GM12875 (cell line): ENCODE measurements around the gene SPRED2.

ENCODE experiments used
- H3K4me3 ChIP-seq: one replicate; pipeline ENCODE4 v1.5.1; 2011; ENCODE audit warnings: low read depth, low read length, control low read depth
- TF ChIP-seq, protein P1 (sequence below): IDR thresholded peaks from 2 replicates; pipeline ENCODE4 v1.5.1; 2011; ENCODE audit warnings: low read depth, mild to moderate bottlenecking, control low read depth, inconsistent platforms, low read length, moderate library complexity, borderline replicate concordance; ENCODE audit not compliant: insufficient read depth

The SPRED2 gene

DNA sequence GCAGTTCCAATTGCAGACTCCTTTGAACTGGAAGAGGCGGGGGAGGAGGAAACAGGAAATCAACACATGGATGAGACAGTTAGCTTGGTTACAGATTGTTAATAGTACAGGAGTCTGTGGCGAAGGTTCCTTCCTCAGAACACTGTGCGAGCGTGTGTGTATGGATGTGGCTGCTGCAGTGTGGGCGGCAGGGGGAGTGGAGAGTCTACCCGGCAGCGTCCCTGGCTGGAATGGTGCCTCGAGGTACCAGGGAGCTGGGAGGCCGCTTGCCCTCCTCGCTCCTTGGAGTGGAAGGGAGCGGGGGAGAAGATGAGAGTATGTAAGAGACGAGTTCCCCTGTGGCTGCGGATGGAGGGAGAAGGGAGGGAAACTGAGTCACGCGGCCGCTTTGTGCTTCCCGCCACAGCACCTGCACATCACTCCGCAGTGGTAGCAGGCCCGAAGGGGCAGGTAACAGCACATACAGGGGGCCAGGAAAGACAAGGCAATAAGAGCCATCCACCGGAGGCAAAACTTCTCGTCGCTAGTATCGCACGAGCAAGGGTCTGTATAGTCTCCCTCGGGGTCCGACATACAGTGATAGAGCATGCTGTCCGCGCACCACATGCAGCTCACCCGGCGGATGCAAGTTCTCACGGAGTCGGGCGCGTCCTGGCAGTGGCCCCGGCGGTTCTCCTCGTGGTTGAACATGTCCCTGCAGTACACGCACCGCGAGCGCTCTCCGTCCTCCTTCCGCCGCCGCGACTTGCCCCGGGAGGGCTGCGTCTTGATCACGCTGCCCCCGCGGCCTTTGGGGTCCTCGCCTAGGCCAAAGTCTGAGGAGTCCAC, 119.1 kb downstream of the SPRED2 start:
- TF ChIP-seq, protein P1, sequence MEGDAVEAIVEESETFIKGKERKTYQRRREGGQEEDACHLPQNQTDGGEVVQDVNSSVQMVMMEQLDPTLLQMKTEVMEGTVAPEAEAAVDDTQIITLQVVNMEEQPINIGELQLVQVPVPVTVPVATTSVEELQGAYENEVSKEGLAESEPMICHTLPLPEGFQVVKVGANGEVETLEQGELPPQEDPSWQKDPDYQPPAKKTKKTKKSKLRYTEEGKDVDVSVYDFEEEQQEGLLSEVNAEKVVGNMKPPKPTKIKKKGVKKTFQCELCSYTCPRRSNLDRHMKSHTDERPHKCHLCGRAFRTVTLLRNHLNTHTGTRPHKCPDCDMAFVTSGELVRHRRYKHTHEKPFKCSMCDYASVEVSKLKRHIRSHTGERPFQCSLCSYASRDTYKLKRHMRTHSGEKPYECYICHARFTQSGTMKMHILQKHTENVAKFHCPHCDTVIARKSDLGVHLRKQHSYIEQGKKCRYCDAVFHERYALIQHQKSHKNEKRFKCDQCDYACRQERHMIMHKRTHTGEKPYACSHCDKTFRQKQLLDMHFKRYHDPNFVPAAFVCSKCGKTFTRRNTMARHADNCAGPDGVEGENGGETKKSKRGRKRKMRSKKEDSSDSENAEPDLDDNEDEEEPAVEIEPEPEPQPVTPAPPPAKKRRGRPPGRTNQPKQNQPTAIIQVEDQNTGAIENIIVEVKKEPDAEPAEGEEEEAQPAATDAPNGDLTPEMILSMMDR, result no peak
- no peak overlapping the region for H3K4me3 ChIP-seq

DNA sequence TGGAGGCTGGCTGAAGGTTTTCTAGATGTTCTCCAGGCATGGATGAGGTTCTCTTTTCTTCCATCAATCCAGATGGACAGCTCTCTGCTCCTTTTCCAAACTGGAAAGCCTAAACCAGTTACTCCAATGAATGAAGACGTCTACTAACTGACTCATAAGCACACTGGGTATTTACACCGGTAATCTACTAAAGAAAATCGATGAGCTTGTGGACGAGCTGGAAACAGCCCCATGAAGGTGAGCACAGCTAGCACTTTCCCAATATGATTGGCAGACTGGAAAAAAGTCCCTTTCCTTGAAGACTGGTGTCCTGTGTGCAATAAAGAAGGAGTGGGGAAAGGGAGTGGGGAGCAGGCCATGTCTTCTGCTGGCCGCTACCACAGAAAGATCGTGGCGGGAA, 120.8 kb downstream of the SPRED2 start:
- TF ChIP-seq, protein P1, result no peak
- no peak overlapping the region for H3K4me3 ChIP-seq

- H3K4me3 ChIP-seq, result no peak overlapping the region
- TF ChIP-seq, protein P1, result no peak
Measured at GRCh38 chr2:65311049-65311448, 121.3 kb downstream of the SPRED2 start.

- no peak overlapping the region for H3K4me3 ChIP-seq
- TF ChIP-seq, protein P1, result no peak
Measured at GRCh38 chr2:65309699-65310098, 122.7 kb downstream of the SPRED2 start.

- no peak overlapping the region for H3K4me3 ChIP-seq
- TF ChIP-seq, protein P1, result no peak
Measured at GRCh38 chr2:65305934-65306333, 126.5 kb downstream of the SPRED2 start.

- TF ChIP-seq, protein P1, result no peak
- no peak overlapping the region for H3K4me3 ChIP-seq
Measured at GRCh38 chr2:65300761-65301711, 131.4 kb downstream of the SPRED2 start.
